GM18505 (cell line): ENCODE data around the gene PRKCB.
"Not testable (repeated sequence)": the region's sequence is repeated elsewhere in the genome, so short reads cannot be mapped to it uniquely, and the experiment has no call there.

Experiments
- ATAC-seq: cut with Tn5 transposase; IDR thresholded peaks from one replicate; pipeline ENCODE4 v1.9.1; 2021; ENCODE audit not compliant: unreplicated experiment
- POLR2A ChIP-seq: IDR thresholded peaks from 4 replicates; pipeline ENCODE4 v1.6.1; 2011; ENCODE audit warnings: borderline replicate concordance; ENCODE audit not compliant: insufficient read depth, insufficient read length; ENCODE audit errors: extremely low read depth

Gene PRKCB

GRCh38 chr16:23909792-23910418 is 74.1 kb downstream of the PRKCB start:
- no peak for TF ChIP-seq POLR2A
- ATAC-seq, result no peak

- TF ChIP-seq POLR2A, result no peak
- ATAC-seq, result no peak
These were observed 79.3 kb downstream of the PRKCB start for GRCh38 chr16:23914946-23915530.

DNA sequence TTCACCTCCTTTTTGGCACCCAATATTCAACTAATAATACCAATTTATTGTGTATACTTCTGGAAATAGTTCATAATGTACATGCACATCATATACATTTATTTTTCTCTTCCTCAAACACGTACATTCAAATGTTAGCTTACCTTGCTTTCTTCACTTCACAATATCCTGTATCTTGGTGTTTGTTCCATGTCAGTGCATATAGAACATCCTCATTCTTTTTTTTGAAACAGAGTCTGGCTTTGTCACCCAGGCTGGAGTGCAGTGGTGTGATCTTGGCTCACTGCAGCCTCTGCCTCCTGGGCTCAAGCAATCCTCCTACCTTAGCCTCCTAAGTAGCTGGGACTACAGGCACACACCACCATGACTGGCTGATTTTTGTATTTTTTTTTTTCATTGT is 80.8 kb downstream of the PRKCB start:
- ATAC-seq, result not testable (repeated sequence)

GRCh38 chr16:23917621-23918020 is 81.8 kb downstream of the PRKCB start:
- no peak for ATAC-seq
- no peak for TF ChIP-seq POLR2A

DNA sequence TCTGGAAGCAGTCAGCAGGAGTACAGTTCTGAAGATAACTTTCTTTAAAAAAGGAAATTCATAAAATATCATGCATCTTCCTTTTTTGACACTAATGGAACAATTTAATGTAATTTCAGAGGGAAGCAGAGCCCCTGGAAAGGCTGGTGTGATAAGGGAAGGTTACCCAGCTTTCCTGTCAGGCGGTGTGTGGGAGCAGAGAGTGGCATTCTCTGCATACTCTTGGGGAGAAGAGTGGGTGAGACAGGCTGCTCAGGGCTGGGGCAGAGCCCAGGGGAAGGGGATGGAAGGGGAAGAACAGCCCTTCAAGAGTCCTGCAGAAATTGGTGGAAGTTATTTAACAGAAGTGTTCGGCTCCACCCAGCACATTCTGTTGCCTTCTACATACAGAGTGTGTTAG is 84.7 kb downstream of the PRKCB start:
- ATAC-seq, result no peak
- TF ChIP-seq POLR2A, result no peak

- ATAC-seq, result no peak
These were observed 85.1 kb downstream of the PRKCB start for GRCh38 chr16:23920899-23921298.

DNA sequence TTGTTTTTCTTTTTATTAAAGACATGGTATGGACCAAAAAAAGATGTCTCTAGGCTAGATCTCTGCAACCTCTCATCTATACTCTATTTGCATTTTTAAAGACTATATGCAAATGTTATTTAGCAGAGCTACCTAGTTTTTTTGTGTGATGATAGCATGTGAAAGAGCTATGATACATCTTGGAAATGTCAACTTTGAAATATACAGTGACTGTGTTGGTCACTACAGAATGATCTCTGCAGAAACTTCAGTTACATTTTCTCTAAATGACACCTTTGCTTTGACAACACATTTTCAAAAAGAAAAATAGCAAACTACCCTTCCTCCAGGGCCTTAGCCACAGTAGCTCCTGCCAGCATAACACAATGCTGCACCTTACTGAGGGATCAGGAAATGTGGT is 86.6 kb downstream of the PRKCB start:
- no peak for ATAC-seq
- TF ChIP-seq POLR2A, result no peak

More at GRCh38 chr16:23920899-23921298, 85.1 kb downstream of the PRKCB start:
- TF ChIP-seq POLR2A, result no peak

- ATAC-seq, result no peak
These were observed 88.3 kb downstream of the PRKCB start for GRCh38 chr16:23924128-23924527.

GRCh38 chr16:23927796-23928195 is 92.0 kb downstream of the PRKCB start:
- no peak for TF ChIP-seq POLR2A
- no peak for ATAC-seq

More at GRCh38 chr16:23924128-23924527, 88.3 kb downstream of the PRKCB start:
- TF ChIP-seq POLR2A, result no peak

DNA sequence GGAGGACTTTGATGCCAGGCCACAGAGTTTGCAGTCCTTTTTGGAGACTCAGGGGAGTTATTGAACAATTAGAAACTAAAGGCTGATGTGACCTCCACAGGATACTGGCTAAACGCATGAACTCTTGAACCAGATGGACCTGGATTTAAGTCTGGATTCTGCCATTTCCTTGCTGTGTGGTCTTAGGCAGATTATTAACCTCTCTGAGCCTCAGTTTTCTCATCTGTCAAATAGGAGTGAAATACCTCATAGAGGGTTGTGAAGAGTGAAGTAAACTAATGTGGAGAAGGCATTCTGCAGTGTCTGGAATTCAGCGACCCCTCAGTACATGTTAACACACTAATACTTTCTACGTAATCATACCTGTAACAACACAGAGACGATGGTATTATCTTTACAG is 93.5 kb downstream of the PRKCB start:
- no peak for ATAC-seq
- TF ChIP-seq POLR2A, result no peak

DNA sequence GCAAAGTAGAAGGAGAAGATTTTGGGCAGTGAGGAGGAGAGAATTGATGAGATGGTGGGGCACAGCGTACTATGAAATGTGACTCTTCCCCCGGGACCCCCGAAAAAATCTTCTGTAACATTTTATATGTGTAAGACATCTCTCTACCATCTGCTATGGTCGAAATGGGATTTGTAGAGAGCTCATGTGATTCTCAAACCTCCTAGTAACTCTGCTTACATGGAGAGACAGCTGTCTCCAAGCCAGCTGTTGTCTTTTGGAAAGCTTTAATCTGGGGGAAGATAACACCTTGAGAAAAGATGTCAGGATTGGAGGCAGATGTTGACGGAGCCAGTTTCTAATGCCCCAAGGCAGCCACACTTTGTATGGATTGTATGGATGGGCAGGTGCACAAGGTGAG is 94.1 kb downstream of the PRKCB start:
- TF ChIP-seq POLR2A, result no peak
- no peak for ATAC-seq

DNA sequence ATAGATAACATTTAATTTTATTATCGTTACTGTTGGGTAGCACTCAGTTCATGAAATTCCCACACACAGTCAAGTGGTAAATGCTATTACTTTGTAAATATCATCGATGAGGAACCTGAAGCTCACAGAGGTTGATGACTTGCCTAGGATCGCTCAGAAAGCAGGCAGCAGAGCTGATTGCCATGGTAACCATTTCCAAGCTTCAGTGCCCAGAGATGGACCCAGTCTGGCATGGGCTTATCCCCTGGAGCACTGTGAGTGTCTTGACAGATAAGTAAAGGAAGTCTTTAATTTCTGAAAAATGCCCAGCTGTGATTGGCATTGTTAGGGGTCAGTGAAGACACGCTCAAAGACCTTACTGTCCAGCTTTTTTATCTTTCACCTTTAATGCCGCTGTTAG is 95.0 kb downstream of the PRKCB start:
- no peak for TF ChIP-seq POLR2A
- no peak for ATAC-seq

- TF ChIP-seq POLR2A, result no peak
These were observed 95.4 kb downstream of the PRKCB start for GRCh38 chr16:23931199-23931598.

GRCh38 chr16:23933650-23934049 is 97.9 kb downstream of the PRKCB start:
- ATAC-seq, result not testable (repeated sequence)

More at GRCh38 chr16:23931199-23931598, 95.4 kb downstream of the PRKCB start:
- ATAC-seq, result no peak
